ENCODE data around the gene SMIM38.

Gene SMIM38

GRCh38 chr11:69154938-69155301, 815 bp upstream of the SMIM38 start:
- Mint-ChIP-seq H3K4me1 (peaks cover 7% of the 10 kb centered on the region), H3K27me3 (peaks cover 7% of the 10 kb centered on the region), H3K4me3 (no peak overlapping the region), H3K27ac (no peak overlapping the region), H3K9me3 (no peaks in the 10 kb centered on the region), H3K36me3 (peaks cover 2% of the 10 kb centered on the region)
- ATAC-seq (ENCODE audit: low read depth): no peak
- no peak for DNase-seq (ENCODE audit: low spot score in 2 of 2)

- Mint-ChIP-seq H3K9me3 (no peaks in the 10 kb centered on the region), H3K4me1 (peaks cover 7% of the 10 kb centered on the region), H3K27me3 (peaks cover 5% of the 10 kb centered on the region), H3K36me3 (peaks cover 2% of the 10 kb centered on the region), H3K4me3 (no peak overlapping the region), H3K27ac (no peak overlapping the region)
- ATAC-seq (ENCODE audit: low read depth): no peak
- DNase-seq (ENCODE audit: low spot score in 2 of 2): no peak
These were observed 502 bp downstream of the SMIM38 start for GRCh38 chr11:69156235-69156639.

GRCh38 chr11:69156673-69157155, 979 bp downstream of the SMIM38 start:
- H3K4me3 Mint-ChIP-seq: no peak overlapping the region
- no peak for ATAC-seq (ENCODE audit: low read depth)

GRCh38 chr11:69157156-69157821, 1.6 kb downstream of the SMIM38 start:
- Mint-ChIP-seq H3K4me3 (no peak overlapping the region), H3K36me3 (peaks cover 2% of the 10 kb centered on the region), H3K27ac (peak overlapping the region; percentile 63), H3K9me3 (no peaks in the 10 kb centered on the region), H3K4me1 (peaks cover 7% of the 10 kb centered on the region), H3K27me3 (peaks cover 5% of the 10 kb centered on the region)
- ATAC-seq (ENCODE audit: low read depth): no peak
- DNase-seq (ENCODE audit: low spot score in 2 of 2): no peak

More at GRCh38 chr11:69156673-69157155, 979 bp downstream of the SMIM38 start:
- peaks cover 5% of the 10 kb centered on the region for H3K27me3 Mint-ChIP-seq
- H3K27ac Mint-ChIP-seq: peak overlapping the region; percentile 63
- H3K4me1 Mint-ChIP-seq: peaks cover 7% of the 10 kb centered on the region
- peaks cover 2% of the 10 kb centered on the region for H3K36me3 Mint-ChIP-seq
- no peaks in the 10 kb centered on the region for H3K9me3 Mint-ChIP-seq
- DNase-seq (ENCODE audit: low spot score in 2 of 2): no peak

GRCh38 chr11:69157822-69158231, 2.1 kb downstream of the SMIM38 start:
- no peak for ATAC-seq (ENCODE audit: low read depth)
- Mint-ChIP-seq H3K36me3 (peaks cover 3% of the 10 kb centered on the region), H3K27ac (no peak overlapping the region), H3K4me3 (no peak overlapping the region), H3K4me1 (peaks cover 7% of the 10 kb centered on the region), H3K27me3 (peaks cover 5% of the 10 kb centered on the region), H3K9me3 (no peaks in the 10 kb centered on the region)
- DNase-seq (ENCODE audit: low spot score in 2 of 2): no peak

- H3K36me3 Mint-ChIP-seq: peaks cover 4% of the 10 kb centered on the region
- H3K4me1 Mint-ChIP-seq: peaks cover 5% of the 10 kb centered on the region
- DNase-seq (ENCODE audit: low spot score in 2 of 2): no peak
- no peak overlapping the region for H3K27ac Mint-ChIP-seq
- peaks cover 2% of the 10 kb centered on the region for H3K9me3 Mint-ChIP-seq
- H3K4me3 Mint-ChIP-seq: no peak overlapping the region
- no peak for ATAC-seq (ENCODE audit: low read depth)
- peaks cover 5% of the 10 kb centered on the region for H3K27me3 Mint-ChIP-seq
These were observed 2.8 kb downstream of the SMIM38 start for GRCh38 chr11:69158301-69159149.

GRCh38 chr11:69159150-69159852, 3.6 kb downstream of the SMIM38 start:
- Mint-ChIP-seq H3K36me3 (peaks cover 8% of the 10 kb centered on the region), H3K4me3 (no peak overlapping the region), H3K27me3 (peaks cover 7% of the 10 kb centered on the region), H3K4me1 (peaks cover 5% of the 10 kb centered on the region), H3K9me3 (peaks cover 6% of the 10 kb centered on the region), H3K27ac (no peak overlapping the region)
- ATAC-seq (ENCODE audit: low read depth): no peak
- DNase-seq (ENCODE audit: low spot score in 2 of 2): no peak

- no peak for ATAC-seq (ENCODE audit: low read depth)
- Mint-ChIP-seq H3K27ac (no peak overlapping the region), H3K36me3 (peaks cover 8% of the 10 kb centered on the region)
These were observed 4.8 kb downstream of the SMIM38 start for GRCh38 chr11:69160296-69161116.

GRCh38 chr11:69161117-69161407, 5.3 kb downstream of the SMIM38 start:
- Mint-ChIP-seq H3K4me3 (no peak overlapping the region), H3K27me3 (peaks cover 4% of the 10 kb centered on the region), H3K4me1 (no peaks in the 10 kb centered on the region), H3K36me3 (peaks cover 8% of the 10 kb centered on the region), H3K9me3 (peaks cover 6% of the 10 kb centered on the region), H3K27ac (no peak overlapping the region)
- DNase-seq (ENCODE audit: low spot score in 2 of 2) (no peak), ATAC-seq (ENCODE audit: low read depth) (no peak)

More at GRCh38 chr11:69160296-69161116, 4.8 kb downstream of the SMIM38 start:
- Mint-ChIP-seq H3K4me3 (no peak overlapping the region), H3K9me3 (peaks cover 6% of the 10 kb centered on the region), H3K4me1 (peaks cover 5% of the 10 kb centered on the region), H3K27me3 (peaks cover 9% of the 10 kb centered on the region)
- no peak for DNase-seq (ENCODE audit: low spot score in 2 of 2)

- Mint-ChIP-seq H3K27me3 (peaks cover 4% of the 10 kb centered on the region), H3K27ac (no peak overlapping the region), H3K4me1 (peaks cover 8% of the 10 kb centered on the region), H3K4me3 (no peak overlapping the region), H3K9me3 (peaks cover 6% of the 10 kb centered on the region), H3K36me3 (peaks cover 8% of the 10 kb centered on the region)
- DNase-seq (ENCODE audit: low spot score in 2 of 2) (no peak), ATAC-seq (ENCODE audit: low read depth) (no peak)
These were observed 6.8 kb downstream of the SMIM38 start for GRCh38 chr11:69162505-69162904.

GRCh38 chr11:69163842-69164241, 8.1 kb downstream of the SMIM38 start:
- Mint-ChIP-seq H3K36me3 (peaks cover 8% of the 10 kb centered on the region), H3K9me3 (peaks cover 6% of the 10 kb centered on the region), H3K4me1 (peaks cover 8% of the 10 kb centered on the region), H3K27me3 (peaks cover 4% of the 10 kb centered on the region), H3K4me3 (no peak overlapping the region), H3K27ac (peak overlapping the region; percentile 4)
- no peak for DNase-seq (ENCODE audit: low spot score in 2 of 2)
- no peak for ATAC-seq (ENCODE audit: low read depth)

- Mint-ChIP-seq H3K4me1 (peaks cover 8% of the 10 kb centered on the region), H3K4me3 (no peak overlapping the region), H3K27me3 (peaks cover 4% of the 10 kb centered on the region), H3K27ac (no peak overlapping the region), H3K9me3 (peaks cover 6% of the 10 kb centered on the region), H3K36me3 (peaks cover 8% of the 10 kb centered on the region)
- DNase-seq (ENCODE audit: low spot score in 2 of 2) (no peak), ATAC-seq (ENCODE audit: low read depth) (no peak)
These were observed 9.1 kb downstream of the SMIM38 start for GRCh38 chr11:69164824-69165223.

GRCh38 chr11:69165775-69166174, 10.0 kb downstream of the SMIM38 start:
- ATAC-seq (ENCODE audit: low read depth) (no peak), DNase-seq (ENCODE audit: low spot score in 2 of 2) (no peak)
- Mint-ChIP-seq H3K4me3 (no peak overlapping the region), H3K27me3 (peaks cover 4% of the 10 kb centered on the region), H3K27ac (no peak overlapping the region), H3K9me3 (peaks cover 6% of the 10 kb centered on the region), H3K4me1 (peaks cover 8% of the 10 kb centered on the region), H3K36me3 (peaks cover 6% of the 10 kb centered on the region)
